HCT116 (cell line): Measurements from ENCODE around the gene MED27. TPM values are rescaled to one million over a fixed set of nuclear protein-coding genes. Genes with fewer than 3 reads are reported as not detected.
"Not testable (repeated sequence)": the region's sequence is repeated elsewhere in the genome, so short reads cannot be mapped to it uniquely, and the experiment has no call there.

ENCODE experiments used
- ATAC-seq: fragments of 200-7000 bp; cut with Tn5 transposase; 2 replicates; pipeline ENCODE4 v1.9.1; 2020; ENCODE audit warnings: mild to moderate bottlenecking, moderate library complexity
- BruUV-seq: library from RNA; stranded (reverse); fragments of 400-500 nt; replicated peaks from 2 replicates; lab custom pipeline; 2021; lab: Mats Ljungman, UMichigan
- CTCF ChIA-PET: fragments of 300-600 bp; sonication (Branson Sonifier 250); formaldehyde crosslinking; loops from one replicate; lab custom pipeline; 2021; ENCODE audit warnings: antibody characterized with exemption; lab: Charles Lee
- POLR2A ChIA-PET: fragments of 300-600, 350-600 bp; sonication (Branson Sonifier 250); formaldehyde crosslinking; loops from one replicate; lab custom pipeline; 2021; ENCODE audit warnings: antibody characterized with exemption; lab: Charles Lee
- RAD21 ChIA-PET, 2 experiments: fragments of 300-600 bp; sonication (Branson Sonifier 250); formaldehyde crosslinking; loops; one replicate each; lab custom pipeline; 2023; ENCODE audit warnings: low total read pairs in 2 of 2; ENCODE audit not compliant: uncharacterized antibody in 2 of 2, unreplicated experiment in 2 of 2, low non-redundant PET in 1 of 2; lab: Charles Lee
- DNase-seq: peaks from one replicate; pipeline ENCODE4 v3.0.0-alpha.2; 2010; ENCODE audit warnings: low read depth, low spot score
- H2AFZ ChIP-seq: fragments of 200-600 bp; shearing (Covaris generic), sonication (generic); 2 replicates; pipeline ENCODE4 v1.6.1; 2017; ENCODE audit warnings: low read depth, mixed run types, mixed read lengths, antibody characterized with exemption, low read length; ENCODE audit not compliant: poor library complexity, severe bottlenecking
- H3K27ac ChIP-seq: 2 replicates; pipeline ENCODE4 v1.5.1; 2012; ENCODE audit warnings: low read depth, low read length
- H3K27me3 ChIP-seq: fragments of 200-600 bp; sonication (generic); 2 replicates; pipeline ENCODE4 v1.6.1; 2016; ENCODE audit warnings: mixed run types, low read length, mixed read lengths; ENCODE audit not compliant: insufficient read depth
- H3K36me3 ChIP-seq, 2 experiments: fragments of 200-500 bp in 1 of 2; fragments of 200-600 bp in 1 of 2; sonication (Bioruptor generic) in 1 of 2; sonication (generic) in 1 of 2; 2 replicates each; pipeline versions ENCODE4 v1.5.1 to v1.6.1; 2014 to 2016; ENCODE audit warnings: low read length in 2 of 2, inconsistent platforms in 1 of 2, mixed read lengths in 1 of 2, mixed run types in 1 of 2; ENCODE audit not compliant: insufficient read depth in 2 of 2, control insufficient read depth in 1 of 2
- H3K4me1 ChIP-seq, 2 experiments: fragments of 200-600 bp in 1 of 2; sonication (generic) in 1 of 2; 2 replicates each; pipeline versions ENCODE4 v1.5.1 to v1.6.1; 2012 to 2017; ENCODE audit warnings: low read length in 2 of 2, inconsistent platforms in 1 of 2, mild to moderate bottlenecking in 1 of 2, mixed read lengths in 1 of 2, mixed run types in 1 of 2, moderate library complexity in 1 of 2; ENCODE audit not compliant: insufficient read depth in 2 of 2, control insufficient read depth in 1 of 2
- H3K4me2 ChIP-seq: fragments of 200-600 bp; sonication (generic); 2 replicates; pipeline ENCODE4 v1.6.1; 2017; ENCODE audit warnings: mixed run types, low read length, mixed read lengths
- H3K4me3 ChIP-seq, 2 experiments: fragments of 200-600 bp in 1 of 2; sonication (generic) in 1 of 2; replicated peaks in 1 of 2; 2 replicates each; pipeline ENCODE4 v1.5.1; 2011 to 2016; ENCODE audit warnings: low read length in 2 of 2, control low read depth in 1 of 2, low read depth in 1 of 2, mild to moderate bottlenecking in 1 of 2, mixed read lengths in 1 of 2, mixed run types in 1 of 2
- H3K79me2 ChIP-seq: fragments of 200-600 bp; sonication (generic); 2 replicates; pipeline ENCODE4 v1.6.1; 2017; ENCODE audit warnings: mild to moderate bottlenecking, mixed run types, low read length, moderate library complexity, mixed read lengths; ENCODE audit not compliant: insufficient read depth
- H3K9ac ChIP-seq: fragments of 200-600 bp; sonication (generic); 2 replicates; pipeline ENCODE4 v1.6.1; 2016; ENCODE audit warnings: low read length, mixed read lengths
- H3K9me2 ChIP-seq: fragments of 200-600 bp; sonication (generic), shearing (Covaris generic); 2 replicates; pipeline ENCODE4 v1.6.1; 2017; ENCODE audit warnings: mixed run types, mild to moderate bottlenecking, moderate library complexity; ENCODE audit not compliant: insufficient read depth
- H3K9me3 ChIP-seq, 2 experiments: fragments of 200-500 bp in 1 of 2; fragments of 200-600 bp in 1 of 2; sonication (Bioruptor generic) in 1 of 2; sonication (generic) in 1 of 2; 2 replicates each; pipeline ENCODE4 v1.6.1; 2014 to 2017; ENCODE audit warnings: low read length in 2 of 2, mixed read lengths in 2 of 2, inconsistent platforms in 1 of 2, low read depth in 1 of 2, mild to moderate bottlenecking in 1 of 2, mixed run types in 1 of 2, moderate library complexity in 1 of 2; ENCODE audit not compliant: control insufficient read depth in 1 of 2, insufficient read depth in 1 of 2
- H4K20me1 ChIP-seq: fragments of 200-600 bp; sonication (generic), shearing (Covaris generic); 2 replicates; pipeline ENCODE4 v1.6.1; 2017; ENCODE audit warnings: mixed run types, mild to moderate bottlenecking, moderate library complexity; ENCODE audit not compliant: insufficient read depth
- CEBPB ChIP-seq: IDR thresholded peaks from 2 replicates; pipeline ENCODE4 v1.6.1; 2012; ENCODE audit warnings: low read depth
- EZH2phosphoT487 ChIP-seq: fragments of 200-600 bp; IDR thresholded peaks from 2 replicates; pipeline ENCODE4 v1.6.1; 2018; ENCODE audit warnings: antibody characterized with exemption, borderline replicate concordance
- SRF ChIP-seq: IDR thresholded peaks from 2 replicates; pipeline ENCODE4 v1.6.1; 2012; ENCODE audit warnings: low read depth
- intact Hi-C: fragments of 100-400 bp; cut with micrococcal nuclease; formaldehyde crosslinking; loops from 2 replicates; pipeline ENCODE4 v1.10.0; 2022
- total RNA-seq: library from RNA; stranded (reverse); gene quantifications from one replicate; pipeline ENCODE4 v1.2.1, GENCODE V29; 2021; ENCODE audit not compliant: unreplicated experiment
- TF ChIP-seq, protein P1 (sequence below): IDR thresholded peaks from 2 replicates; pipeline ENCODE4 v1.6.1; 2011; ENCODE audit warnings: mild to moderate bottlenecking, low read length, moderate library complexity; ENCODE audit not compliant: insufficient replicate concordance; ENCODE audit errors: extremely low read depth

MED27 gene
- total RNA-seq, 1 experiment from 2014 or later = 26.9 TPM

DNA sequence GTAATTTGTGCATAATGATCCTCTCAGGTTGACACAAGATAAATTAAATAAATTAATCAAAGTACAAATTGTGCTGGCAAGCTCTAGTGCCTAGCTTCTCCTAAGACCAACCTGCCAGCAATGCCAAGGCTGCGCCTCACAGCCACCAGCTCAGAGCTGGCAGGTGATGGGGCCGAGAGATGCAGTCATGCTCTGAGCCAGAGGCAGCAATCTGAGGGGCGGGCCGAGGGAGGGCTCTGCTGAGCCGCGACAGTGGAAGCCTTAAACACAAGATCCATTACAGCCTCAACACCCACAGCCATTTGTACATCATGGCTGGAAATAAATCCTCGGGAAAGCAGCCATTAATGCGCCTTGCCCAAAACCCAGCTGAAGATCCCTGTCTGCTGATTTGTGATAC is 20.3 kb downstream of the MED27 start (continued):
- TF ChIP-seq, protein P1, sequence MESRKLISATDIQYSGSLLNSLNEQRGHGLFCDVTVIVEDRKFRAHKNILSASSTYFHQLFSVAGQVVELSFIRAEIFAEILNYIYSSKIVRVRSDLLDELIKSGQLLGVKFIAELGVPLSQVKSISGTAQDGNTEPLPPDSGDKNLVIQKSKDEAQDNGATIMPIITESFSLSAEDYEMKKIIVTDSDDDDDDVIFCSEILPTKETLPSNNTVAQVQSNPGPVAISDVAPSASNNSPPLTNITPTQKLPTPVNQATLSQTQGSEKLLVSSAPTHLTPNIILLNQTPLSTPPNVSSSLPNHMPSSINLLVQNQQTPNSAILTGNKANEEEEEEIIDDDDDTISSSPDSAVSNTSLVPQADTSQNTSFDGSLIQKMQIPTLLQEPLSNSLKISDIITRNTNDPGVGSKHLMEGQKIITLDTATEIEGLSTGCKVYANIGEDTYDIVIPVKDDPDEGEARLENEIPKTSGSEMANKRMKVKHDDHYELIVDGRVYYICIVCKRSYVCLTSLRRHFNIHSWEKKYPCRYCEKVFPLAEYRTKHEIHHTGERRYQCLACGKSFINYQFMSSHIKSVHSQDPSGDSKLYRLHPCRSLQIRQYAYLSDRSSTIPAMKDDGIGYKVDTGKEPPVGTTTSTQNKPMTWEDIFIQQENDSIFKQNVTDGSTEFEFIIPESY = no peak
- TF ChIP-seq EZH2phosphoT487 (no peak), CEBPB (no peak), SRF (no peak)

GRCh38 chr9:132058226-132058625 is 21.4 kb downstream of the MED27 start:
- H3K9me2 ChIP-seq, H4K20me1 ChIP-seq, H3K27ac ChIP-seq, H3K9me3 ChIP-seq, intact Hi-C loops, BruUV-seq, H3K27me3 ChIP-seq, DNase-seq, H2AFZ ChIP-seq, ATAC-seq, H3K4me3 ChIP-seq, H3K4me1 ChIP-seq, RAD21 ChIA-PET, H3K36me3 ChIP-seq, POLR2A ChIA-PET, H3K9ac ChIP-seq, CTCF ChIA-PET, H3K4me2 ChIP-seq: not testable (repeated sequence)
- peaks cover 28% of the 10 kb centered on the region for H3K79me2 ChIP-seq
